Activated CD4-positive, alpha-beta T cell treated with anti-CD3 and anti-CD28 coated beads for 48 hours (primary cell): ENCODE measurements around the gene CPAMD8.
A peak's percentile ranks its signal among the peaks of the same experiment; 100 is the strongest.
"Not testable (repeated sequence)": the region's sequence is repeated elsewhere in the genome, so short reads cannot be mapped to it uniquely, and the experiment has no call there.

Source experiments
- DNase-seq: peaks from one replicate; pipeline ENCODE4 v3.0.0-alpha.2; 2020

The CPAMD8 gene

GRCh38 chr19:17037966-17038500, 11.4 kb upstream of the CPAMD8 start:
- no peak for DNase-seq

- no peak for DNase-seq
Measured at GRCh38 chr19:17037184-17037583, 10.6 kb upstream of the CPAMD8 start.

GRCh38 chr19:17036640-17037039, 10.0 kb upstream of the CPAMD8 start:
- DNase-seq: no peak

DNA sequence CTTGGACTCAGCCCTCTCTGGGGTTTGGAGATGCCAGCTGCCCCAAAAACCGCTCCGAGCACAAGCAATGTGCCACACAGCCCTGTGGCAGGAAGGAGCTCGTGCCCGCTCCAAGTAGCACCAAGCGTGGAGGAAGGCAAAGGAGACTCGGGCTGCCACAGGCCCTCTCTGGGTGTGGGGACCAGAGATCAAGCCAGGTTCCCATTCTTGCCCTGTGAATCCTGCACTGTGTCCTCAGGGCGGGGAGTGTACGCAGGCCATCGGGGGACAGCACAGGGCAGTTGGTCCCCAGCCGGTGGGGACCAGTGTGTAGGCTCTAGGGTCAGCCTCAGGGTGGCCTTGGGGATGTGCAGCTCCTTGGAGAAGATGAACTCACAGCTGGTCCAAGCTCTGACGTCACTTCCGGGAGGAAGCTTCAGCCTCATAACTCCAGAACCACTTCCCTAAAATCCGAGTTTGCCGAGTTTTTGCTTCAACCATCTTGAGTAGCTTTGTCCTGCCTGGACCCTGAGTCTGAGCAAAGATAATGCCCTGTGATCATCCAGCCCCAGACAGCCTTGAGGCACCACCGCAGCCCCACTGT, 9.3 kb upstream of the CPAMD8 start:
- no peak for DNase-seq

DNA sequence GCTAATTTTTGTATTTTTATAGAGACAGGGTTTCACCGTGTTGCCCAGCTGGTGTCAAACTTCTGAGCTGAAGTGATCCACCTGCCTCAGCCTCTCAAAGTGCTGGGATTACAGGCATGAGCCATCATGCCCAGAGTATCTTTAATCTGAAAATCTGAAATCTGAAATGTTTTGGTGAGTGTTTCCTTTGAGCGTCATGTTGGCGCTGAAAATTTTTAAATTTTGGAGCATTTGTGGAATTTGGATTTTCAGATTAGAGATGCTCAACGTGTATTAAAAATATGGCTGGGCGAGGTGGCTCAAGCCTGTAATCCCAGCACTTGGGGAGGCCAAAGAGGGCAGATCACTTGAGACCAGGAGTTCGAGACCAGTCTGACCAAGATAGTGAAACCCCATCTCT, 5.1 kb upstream of the CPAMD8 start:
- DNase-seq: no peak

DNA sequence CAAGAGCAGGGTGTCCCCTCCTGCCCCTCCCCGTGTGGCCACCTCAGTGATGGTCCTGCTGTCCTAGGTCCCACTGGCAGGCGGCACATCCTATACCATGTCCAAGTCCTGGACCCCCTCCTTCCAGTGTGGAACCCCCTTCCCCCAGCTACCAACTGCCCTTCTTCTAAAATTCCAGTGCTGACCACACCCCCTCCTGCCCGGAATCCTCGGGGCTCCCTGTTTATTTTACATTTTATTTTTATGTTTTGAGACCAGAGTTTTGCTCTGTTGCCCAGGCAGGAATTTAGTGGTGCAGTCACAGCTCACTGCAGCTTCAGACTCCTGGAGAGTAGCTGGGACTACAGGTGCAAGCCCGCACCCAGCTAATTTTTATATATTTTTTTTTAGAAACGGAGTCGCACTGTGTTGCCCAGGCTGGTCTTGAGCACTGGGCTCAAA, 945 bp upstream of the CPAMD8 start:
- DNase-seq: no peak

DNA sequence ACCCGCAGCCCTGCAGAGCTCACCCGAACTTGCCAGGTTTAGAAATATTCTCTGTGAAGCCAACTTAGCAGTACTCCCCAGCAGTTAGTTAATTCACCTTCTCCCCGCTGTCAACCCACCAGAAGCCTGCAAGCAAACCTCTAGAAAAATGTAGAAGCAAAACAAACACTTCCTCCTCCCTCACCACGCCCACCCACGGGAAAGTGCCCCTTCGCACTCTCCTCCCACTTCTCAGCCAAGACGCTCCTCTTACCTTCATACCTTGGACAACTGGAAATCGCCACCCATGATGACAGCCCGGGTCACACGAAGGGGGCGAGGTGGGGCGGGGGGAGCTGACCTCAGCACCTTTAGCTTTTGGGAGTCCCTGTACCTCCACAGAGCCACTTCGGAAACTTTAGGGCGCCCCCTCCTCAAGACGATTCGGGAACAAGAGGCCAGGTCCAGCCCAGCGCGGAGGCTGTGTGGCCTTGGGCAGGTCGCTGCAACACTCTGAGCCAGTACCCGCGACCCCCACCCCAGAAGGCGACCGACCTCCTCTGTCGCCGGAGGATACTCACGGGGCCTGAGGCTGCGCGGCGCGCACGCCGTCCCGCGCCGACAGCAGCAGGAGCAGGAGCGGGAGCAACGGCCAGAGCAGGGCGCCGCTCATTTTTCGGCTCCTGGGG, 485 bp downstream of the CPAMD8 start:
- DNase-seq: no peak

- DNase-seq: no peak
Measured at GRCh38 chr19:17025361-17025760, 1.2 kb downstream of the CPAMD8 start.

DNA sequence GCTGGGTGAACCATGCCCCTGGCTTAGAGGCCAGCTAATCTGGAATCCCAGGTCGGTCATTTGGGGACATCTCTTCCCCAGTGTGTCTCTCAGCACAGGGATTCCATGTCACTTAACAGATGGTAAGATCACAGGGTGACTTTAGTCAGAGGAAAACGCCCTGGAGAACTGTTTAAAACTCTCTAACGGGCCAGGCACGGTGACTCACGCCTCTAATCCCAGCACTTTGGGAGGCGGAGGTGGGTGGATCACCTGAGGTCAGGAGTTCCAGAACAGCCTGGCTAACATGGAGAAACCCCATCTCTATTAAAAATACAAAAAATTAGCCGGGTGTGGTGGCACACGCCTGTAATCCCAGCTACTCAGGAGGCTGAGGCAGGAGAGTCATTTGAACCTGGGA, 1.7 kb downstream of the CPAMD8 start:
- DNase-seq: not testable (repeated sequence)

DNA sequence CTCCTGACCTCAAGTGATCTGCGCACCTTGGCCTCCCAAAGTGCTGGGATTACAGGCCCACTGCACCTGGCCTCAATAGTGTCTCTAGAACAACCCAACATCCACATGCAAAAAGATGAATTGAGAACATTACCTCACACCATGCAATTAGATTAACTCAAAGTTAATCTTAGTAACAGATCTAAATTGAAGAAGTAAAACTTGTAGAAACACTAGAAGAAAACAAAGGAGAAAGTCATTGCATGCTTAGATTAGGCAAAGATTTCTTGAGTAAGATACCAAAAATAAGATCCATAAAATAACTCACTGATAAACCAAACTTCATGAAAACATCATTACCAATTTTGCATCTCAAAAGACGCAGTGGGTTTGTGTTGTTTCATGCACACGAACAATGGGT, 2.8 kb downstream of the CPAMD8 start:
- no peak for DNase-seq

DNA sequence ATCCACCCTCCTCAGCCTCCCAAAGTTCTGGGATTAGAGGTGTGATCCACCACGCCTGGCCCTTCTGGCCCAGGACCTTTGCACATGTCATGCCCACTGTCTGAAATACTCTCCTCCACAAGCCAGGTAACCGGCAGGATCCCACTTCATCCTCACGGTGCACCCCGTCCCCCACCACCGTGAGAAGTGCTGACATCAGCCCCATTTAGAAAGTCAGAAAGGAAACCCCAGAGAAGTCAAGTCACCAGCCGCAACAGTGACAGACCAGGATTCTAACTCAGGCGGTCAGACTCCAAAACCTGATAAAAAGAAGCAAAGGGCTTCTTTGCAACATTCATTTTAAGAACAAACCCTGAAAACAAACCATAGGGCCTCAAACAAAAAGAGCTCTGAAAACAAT, 3.9 kb downstream of the CPAMD8 start:
- DNase-seq: no peak

GRCh38 chr19:17021793-17022590, 4.6 kb downstream of the CPAMD8 start:
- DNase-seq: no peak

DNA sequence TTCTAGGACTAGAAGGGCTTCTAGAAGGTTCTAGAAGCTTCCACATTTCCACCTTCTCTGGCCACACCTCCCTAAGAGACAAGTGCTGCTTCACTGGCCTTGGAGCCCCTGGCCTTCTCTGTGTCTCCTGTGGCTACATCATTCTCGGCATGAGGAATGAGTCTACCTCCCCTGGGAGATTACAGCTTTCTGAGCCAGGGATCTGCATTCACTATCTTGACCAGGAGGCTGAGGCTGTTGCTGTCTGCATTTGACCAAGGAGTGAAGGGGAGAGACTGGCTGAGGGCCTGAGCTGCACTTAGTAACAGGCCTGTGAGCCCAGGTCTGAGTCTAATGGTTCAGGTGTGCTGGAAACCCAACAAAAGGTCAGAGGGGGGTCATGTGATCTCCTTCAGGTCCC, 5.3 kb downstream of the CPAMD8 start:
- DNase-seq: no peak

GRCh38 chr19:17020823-17021222, 5.8 kb downstream of the CPAMD8 start:
- no peak for DNase-seq

DNA sequence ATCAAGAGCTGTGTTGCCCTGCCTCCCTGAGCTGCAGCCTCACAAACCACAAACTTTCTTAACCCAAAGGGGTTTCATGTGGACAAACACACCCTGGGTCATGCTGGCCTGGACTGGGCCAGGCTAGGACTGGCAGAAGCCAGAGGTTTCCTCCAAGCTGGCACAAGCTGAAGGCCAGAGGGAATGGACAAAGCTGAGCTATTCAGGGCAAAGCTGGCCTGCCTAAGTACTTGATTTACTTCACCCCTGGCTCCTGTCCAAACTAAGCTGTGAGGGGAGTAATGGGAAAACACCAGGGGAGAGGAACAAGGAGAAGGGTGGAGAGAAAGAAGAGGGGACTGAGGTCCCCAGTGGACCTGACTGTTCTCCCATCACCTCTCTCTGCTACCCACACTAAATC, 6.2 kb downstream of the CPAMD8 start:
- DNase-seq: no peak

DNA sequence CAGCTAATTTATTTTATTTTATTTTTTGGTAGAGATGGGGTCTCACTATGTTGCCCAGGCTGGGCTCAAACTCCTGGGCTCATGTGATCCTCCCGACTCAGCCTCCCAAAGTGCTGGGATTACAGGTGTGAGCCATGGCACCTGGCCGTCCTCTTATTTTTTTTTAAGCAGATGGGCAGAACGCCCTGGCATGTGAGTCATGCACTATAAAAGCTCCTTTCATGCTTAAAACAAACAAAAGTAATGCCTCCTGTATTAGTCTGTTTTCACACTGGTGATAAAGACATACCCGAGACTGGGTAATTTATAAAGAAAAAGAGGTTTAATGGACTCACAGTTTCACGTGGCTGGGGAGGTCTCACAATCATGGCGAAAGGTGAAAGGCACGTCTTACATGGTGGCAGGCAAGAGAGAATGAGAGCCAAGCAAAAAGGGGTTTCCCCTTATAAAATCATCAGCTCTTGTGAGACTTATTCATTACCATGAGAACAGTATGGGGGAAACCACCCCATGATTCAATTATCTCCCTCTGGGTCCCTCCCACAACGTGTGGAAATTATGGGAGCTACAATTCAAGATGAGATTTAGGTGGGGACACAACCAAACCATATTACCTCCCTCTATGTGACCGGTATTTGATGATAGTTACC, 12.3 kb downstream of the CPAMD8 start:
- peak; percentile 5 for DNase-seq

- no peak for DNase-seq
Measured at GRCh38 chr19:17011485-17011884, 15.1 kb downstream of the CPAMD8 start.

DNA sequence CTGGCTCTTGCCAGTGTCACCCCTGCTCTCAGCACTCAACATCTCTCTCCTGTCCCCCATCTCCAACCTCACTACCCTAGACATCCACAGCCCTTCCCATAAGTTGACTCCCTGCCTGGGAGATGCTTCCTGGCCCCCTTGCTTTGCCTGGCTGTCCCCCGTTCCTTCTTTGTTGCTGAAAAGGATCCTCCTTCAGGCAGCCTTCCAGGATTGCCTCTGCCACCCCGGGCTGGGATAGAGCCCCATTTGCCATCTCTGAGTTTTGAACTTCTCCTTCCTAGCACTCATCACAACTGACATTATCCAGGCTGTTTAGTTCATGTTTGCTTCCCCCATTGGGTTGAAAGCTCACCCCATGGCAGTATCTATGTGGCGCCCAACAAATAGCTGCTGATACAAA, 20.0 kb downstream of the CPAMD8 start:
- DNase-seq: no peak

- DNase-seq: no peak
Measured at GRCh38 chr19:17005000-17005399, 21.6 kb downstream of the CPAMD8 start.

DNA sequence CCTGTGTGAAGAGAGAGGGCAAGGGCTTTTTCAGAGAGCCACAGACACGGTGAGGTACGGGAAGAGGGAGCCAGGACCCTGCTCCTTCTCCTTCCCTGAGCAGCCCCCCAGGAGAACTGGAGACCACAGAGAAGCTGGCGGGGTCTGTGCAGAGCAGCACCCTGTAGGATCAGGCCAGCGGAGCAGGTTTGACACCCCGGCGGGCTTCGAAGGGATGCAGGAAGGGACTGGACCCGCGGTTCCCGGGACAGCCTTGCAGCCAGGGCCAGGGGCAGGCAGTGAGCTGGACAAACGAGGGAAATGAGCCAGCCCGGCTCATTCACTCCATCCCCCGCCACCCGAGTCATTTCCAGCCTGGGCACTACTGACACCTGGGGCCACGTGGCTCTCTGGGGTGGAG, 22.2 kb downstream of the CPAMD8 start:
- no peak for DNase-seq

DNA sequence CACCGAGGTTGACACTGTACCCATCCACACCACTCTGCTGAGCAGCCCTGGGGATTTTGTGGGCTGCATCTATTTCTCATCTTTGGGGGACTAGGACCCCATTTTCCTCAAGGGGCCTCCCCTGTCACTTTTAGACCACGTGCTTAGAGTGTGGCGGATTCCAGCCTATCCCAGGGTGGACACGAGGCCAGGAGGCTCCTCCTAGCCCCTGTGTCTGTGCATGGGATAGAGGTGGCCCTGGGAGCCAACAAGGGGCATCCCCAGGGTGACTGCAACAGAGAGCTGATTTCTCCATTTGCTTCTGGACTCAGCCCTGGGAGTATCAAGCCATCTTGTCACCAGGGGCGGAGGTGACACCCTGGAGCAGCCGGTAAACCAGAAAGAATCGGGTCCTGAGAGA, 24.2 kb downstream of the CPAMD8 start:
- no peak for DNase-seq

- peak; percentile 49 for DNase-seq
Measured at GRCh38 chr19:17001603-17002183, 24.9 kb downstream of the CPAMD8 start.

DNA sequence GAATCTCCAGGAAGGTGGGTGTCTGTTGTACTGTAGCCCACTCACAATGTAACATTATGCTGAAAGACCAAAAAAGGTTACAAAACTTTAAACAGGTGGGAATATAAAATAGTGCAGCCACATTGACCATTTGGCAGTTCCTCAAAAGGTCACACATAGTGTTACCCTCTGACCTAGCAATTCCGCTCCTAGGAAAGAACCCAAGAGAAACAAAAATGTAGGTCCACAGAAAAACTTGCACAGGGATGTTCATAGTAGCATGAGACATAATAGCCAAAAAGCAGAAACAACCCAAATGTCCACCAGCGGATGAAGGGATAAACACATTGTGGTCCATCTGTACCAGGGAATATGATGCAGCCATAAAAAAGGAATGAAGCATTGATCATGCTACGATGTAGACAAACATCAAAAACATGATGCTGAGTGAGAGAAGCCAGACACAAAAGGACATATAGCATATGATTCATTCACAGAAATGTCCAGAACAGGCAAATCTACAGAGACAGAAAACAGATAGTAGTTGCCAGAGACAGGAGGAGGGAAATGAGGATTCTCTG, 27.9 kb downstream of the CPAMD8 start:
- DNase-seq: no peak
